ENCODE results near the gene BANP.

DNA sequence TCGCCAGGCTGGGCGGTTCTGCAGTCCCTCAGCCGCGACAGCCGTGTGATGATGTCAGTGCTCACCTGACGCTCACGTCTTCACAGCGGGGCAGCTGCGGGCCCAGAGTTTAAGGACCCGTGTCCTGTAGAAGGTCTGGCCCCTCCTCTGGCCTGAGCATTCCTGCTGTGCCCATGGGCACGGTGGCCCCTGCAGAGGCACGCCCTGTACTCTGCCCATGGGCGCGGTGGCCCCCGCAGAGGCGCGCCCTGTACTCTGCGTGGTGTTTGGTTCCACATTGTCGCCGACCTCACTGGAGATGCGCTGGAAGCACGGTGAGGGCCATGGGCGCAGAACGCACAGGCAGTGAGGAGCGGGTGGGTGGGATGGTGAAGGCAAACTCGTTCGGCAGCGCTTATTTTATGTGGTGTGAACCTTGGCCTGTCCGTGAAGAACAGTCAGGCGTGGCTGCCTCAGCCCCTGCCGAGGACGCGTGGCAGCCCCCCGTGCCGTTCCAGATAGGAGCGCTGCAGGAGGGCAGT is 122.0 kb downstream of the BANP start:
- TF ChIP-seq, protein P1, sequence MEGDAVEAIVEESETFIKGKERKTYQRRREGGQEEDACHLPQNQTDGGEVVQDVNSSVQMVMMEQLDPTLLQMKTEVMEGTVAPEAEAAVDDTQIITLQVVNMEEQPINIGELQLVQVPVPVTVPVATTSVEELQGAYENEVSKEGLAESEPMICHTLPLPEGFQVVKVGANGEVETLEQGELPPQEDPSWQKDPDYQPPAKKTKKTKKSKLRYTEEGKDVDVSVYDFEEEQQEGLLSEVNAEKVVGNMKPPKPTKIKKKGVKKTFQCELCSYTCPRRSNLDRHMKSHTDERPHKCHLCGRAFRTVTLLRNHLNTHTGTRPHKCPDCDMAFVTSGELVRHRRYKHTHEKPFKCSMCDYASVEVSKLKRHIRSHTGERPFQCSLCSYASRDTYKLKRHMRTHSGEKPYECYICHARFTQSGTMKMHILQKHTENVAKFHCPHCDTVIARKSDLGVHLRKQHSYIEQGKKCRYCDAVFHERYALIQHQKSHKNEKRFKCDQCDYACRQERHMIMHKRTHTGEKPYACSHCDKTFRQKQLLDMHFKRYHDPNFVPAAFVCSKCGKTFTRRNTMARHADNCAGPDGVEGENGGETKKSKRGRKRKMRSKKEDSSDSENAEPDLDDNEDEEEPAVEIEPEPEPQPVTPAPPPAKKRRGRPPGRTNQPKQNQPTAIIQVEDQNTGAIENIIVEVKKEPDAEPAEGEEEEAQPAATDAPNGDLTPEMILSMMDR (IDR thresholded peaks at IDR 0.05; ENCODE audit: poor library complexity) = no peak
- TF ChIP-seq EZH2phosphoT487 (IDR thresholded peaks at IDR 0.05; ENCODE audit: low read depth, severe bottlenecking, unreplicated experiment) = no peak
- TF ChIP-seq EZH2 (IDR thresholded peaks at IDR 0.05; ENCODE audit: borderline replicate concordance) = no peak
